Activated naive CD8-positive, alpha-beta T cell treated with anti-CD3 and anti-CD28 coated beads, Interleukin-2, amount 10 ng/mL, durations not matched to agents 7 days and 5 days (primary cell): ENCODE results near the gene MZT1. TPM values are rescaled to one million over a fixed set of nuclear protein-coding genes. Genes with fewer than 3 reads are reported as not detected.

ENCODE experiments used
- ATAC-seq: fragments of 150-1000 bp; cut with Tn5 transposase; one replicate; pipeline ENCODE4 v1.10.0; 2021; ENCODE audit warnings: low read depth, moderate library complexity
- POLR2A ChIA-PET: fragments of 350-600 bp; sonication (Branson Sonifier 250); formaldehyde crosslinking; loops from one replicate; lab custom pipeline; 2021; ENCODE audit warnings: antibody characterized with exemption; lab: Charles Lee
- DNase-seq: peaks from one replicate; pipeline ENCODE4 v3.0.0; 2021
- H3K27ac Mint-ChIP-seq: one replicate; pipeline ENCODE4 v1.8.0; 2022; ENCODE audit warnings: mild to moderate bottlenecking, mixed read lengths
- H3K27me3 Mint-ChIP-seq: one replicate; pipeline ENCODE4 v1.8.0; 2022; ENCODE audit warnings: mild to moderate bottlenecking, moderate library complexity, mixed read lengths
- H3K36me3 Mint-ChIP-seq: one replicate; pipeline ENCODE4 v1.8.0; 2021; ENCODE audit warnings: mild to moderate bottlenecking, mixed read lengths
- H3K4me1 Mint-ChIP-seq: one replicate; pipeline ENCODE4 v1.8.0; 2021; ENCODE audit warnings: mixed read lengths
- H3K4me3 Mint-ChIP-seq: one replicate; pipeline ENCODE4 v1.8.0; 2022; ENCODE audit warnings: mild to moderate bottlenecking, moderate library complexity, mixed read lengths
- H3K9me3 Mint-ChIP-seq: one replicate; pipeline ENCODE4 v1.8.0; 2021; ENCODE audit warnings: mixed read lengths
- total RNA-seq, 2 experiments: library from RNA; stranded (reverse); gene quantifications; one replicate each; pipeline ENCODE4 v1.2.3, GENCODE V29; 2021

The MZT1 gene
- total RNA-seq, 2 experiments from 2014 or later, result 18.4 to 19.2 TPM

DNA sequence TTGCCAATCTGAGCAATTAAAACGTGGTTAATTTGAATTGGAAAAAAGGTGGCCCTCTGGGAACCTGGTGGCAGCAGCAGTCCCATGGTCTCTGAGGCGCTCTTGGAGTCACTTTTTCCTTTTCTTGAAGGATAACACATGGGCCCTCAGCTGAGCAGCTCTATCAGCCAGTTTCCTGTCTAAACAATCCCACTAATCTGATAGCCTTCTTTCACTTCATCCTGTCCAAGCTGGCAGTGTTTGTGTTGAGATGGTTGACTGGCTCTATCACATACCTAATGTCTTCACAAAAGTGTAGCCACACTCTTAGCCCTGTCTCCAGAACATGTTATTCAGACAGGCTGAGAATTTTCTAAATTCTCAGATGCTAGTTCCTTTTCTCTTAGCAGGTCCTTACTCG is 10.7 kb downstream of the MZT1 start:
- H3K4me1 Mint-ChIP-seq, result peaks cover 9% of the 10 kb centered on the region
- ATAC-seq, result no peak
- no peak for DNase-seq
- H3K9me3 Mint-ChIP-seq, result peaks cover 2% of the 10 kb centered on the region
- H3K27me3 Mint-ChIP-seq, result no peaks in the 10 kb centered on the region
- POLR2A ChIA-PET, result no interaction called here
- H3K36me3 Mint-ChIP-seq, result peaks cover 81% of the 10 kb centered on the region
- H3K4me3 Mint-ChIP-seq, result no peak overlapping the region
- no peak overlapping the region for H3K27ac Mint-ChIP-seq

DNA sequence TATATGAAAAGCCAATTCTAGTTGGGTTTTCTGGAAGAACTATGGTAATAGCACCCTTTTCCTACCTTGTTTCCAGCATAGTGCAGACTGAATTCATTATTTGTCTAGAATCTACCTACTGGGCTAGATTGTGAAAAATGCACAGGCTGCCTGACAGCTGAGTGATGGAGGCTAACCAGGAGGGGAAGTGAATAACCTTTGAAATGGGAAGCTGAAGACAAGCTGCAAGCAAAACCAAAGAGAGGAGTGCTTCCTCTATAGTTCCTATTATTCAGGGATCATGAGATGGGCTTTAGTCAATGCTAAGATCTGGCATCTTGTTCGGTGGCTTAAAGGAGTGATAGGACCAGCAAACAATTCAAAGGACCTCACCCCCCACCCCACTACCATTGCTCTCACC is 26.9 kb downstream of the MZT1 start:
- peaks cover 7% of the 10 kb centered on the region for H3K27me3 Mint-ChIP-seq
- H3K4me3 Mint-ChIP-seq, result no peak overlapping the region
- no peaks in the 10 kb centered on the region for H3K4me1 Mint-ChIP-seq
- ATAC-seq (no peak), DNase-seq (no peak)
- H3K27ac Mint-ChIP-seq, result no peak overlapping the region
- peaks cover under 1% of the 10 kb centered on the region for H3K9me3 Mint-ChIP-seq
- POLR2A ChIA-PET, result no interaction called here
- peaks cover 3% of the 10 kb centered on the region for H3K36me3 Mint-ChIP-seq

DNA sequence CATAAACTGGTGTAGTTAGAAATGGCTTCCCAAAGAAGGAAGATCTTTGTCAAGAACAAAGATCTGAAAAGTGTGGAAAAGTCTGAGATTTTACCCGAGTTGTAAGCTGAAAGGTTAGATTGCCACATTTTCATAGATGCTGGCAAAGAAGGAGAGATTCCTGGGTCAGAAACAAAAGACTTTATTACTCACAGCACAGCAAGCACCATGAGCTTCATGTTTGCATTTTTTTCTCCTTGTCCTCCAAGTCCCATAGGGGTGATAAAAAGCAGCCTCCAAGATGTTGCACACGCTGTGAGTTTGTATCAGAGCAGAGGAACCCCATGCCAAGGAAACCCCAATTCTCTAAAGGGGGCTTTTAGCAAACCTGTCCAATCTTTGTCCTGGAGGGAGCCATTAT is 29.3 kb downstream of the MZT1 start:
- Mint-ChIP-seq H3K27ac (no peak overlapping the region), H3K27me3 (peaks cover 9% of the 10 kb centered on the region)
- POLR2A ChIA-PET, result no interaction called here

DNA sequence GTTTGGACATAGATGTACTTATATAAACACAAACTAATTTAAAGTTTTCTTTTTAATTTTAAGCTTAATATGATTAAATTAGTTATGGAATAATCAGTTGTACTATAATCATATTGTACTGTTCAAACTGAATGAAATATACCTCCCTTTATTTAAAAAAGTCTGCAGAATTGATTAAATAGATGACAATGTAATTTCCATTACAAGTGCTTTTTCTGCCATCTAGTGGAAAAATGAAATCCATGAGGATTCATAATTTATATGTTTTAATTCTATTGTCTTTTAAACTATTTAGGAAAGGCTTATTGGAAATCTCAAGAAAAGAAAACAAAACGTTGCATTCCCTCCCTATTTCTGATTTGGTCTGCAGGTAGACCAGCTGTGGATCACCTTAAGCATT is 30.9 kb downstream of the MZT1 start:
- peaks cover 9% of the 10 kb centered on the region for H3K27me3 Mint-ChIP-seq
- ATAC-seq (no peak), DNase-seq (no peak)
- no peak overlapping the region for H3K4me3 Mint-ChIP-seq
- POLR2A ChIA-PET, result no interaction called here
- H3K27ac Mint-ChIP-seq, result no peak overlapping the region
- no peaks in the 10 kb centered on the region for H3K36me3 Mint-ChIP-seq
- H3K9me3 Mint-ChIP-seq, result no peaks in the 10 kb centered on the region
- no peaks in the 10 kb centered on the region for H3K4me1 Mint-ChIP-seq

More for the DNA sequence above, 29.3 kb downstream of the MZT1 start:
- no peak for DNase-seq
- Mint-ChIP-seq H3K36me3 (no peaks in the 10 kb centered on the region), H3K4me1 (no peaks in the 10 kb centered on the region), H3K9me3 (no peaks in the 10 kb centered on the region), H3K4me3 (no peak overlapping the region)
- ATAC-seq, result no peak

- POLR2A ChIA-PET, result no interaction called here
These were observed 33.1 kb downstream of the MZT1 start for GRCh38 chr13:72694314-72694713.

GRCh38 chr13:72693832-72694231 is 33.6 kb downstream of the MZT1 start:
- Mint-ChIP-seq H3K27me3 (peaks cover 8% of the 10 kb centered on the region), H3K36me3 (no peaks in the 10 kb centered on the region), H3K4me3 (no peak overlapping the region), H3K4me1 (no peaks in the 10 kb centered on the region), H3K27ac (no peak overlapping the region), H3K9me3 (peaks cover 1% of the 10 kb centered on the region)
- ATAC-seq (no peak), DNase-seq (no peak)
- POLR2A ChIA-PET, result interaction anchor here (0.7 kb wide), 1 partner anchor 746 kb away, joined by 3 read pairs; no protein-coding TSS in a partner anchor

More at GRCh38 chr13:72694314-72694713, 33.1 kb downstream of the MZT1 start:
- ATAC-seq (no peak), DNase-seq (no peak)
- no peaks in the 10 kb centered on the region for H3K4me1 Mint-ChIP-seq
- no peak overlapping the region for H3K27ac Mint-ChIP-seq
- peaks cover 8% of the 10 kb centered on the region for H3K27me3 Mint-ChIP-seq
- H3K36me3 Mint-ChIP-seq, result no peaks in the 10 kb centered on the region
- H3K4me3 Mint-ChIP-seq, result no peak overlapping the region
- peaks cover 1% of the 10 kb centered on the region for H3K9me3 Mint-ChIP-seq

GRCh38 chr13:72692884-72693514 is 34.4 kb downstream of the MZT1 start:
- H3K27ac Mint-ChIP-seq, result no peak overlapping the region
- POLR2A ChIA-PET, result interaction anchor here (0.7 kb wide), 1 partner anchor 745 kb away, joined by 3 read pairs; no protein-coding TSS in a partner anchor
- ATAC-seq, result no peak
- H3K9me3 Mint-ChIP-seq, result peaks cover 1% of the 10 kb centered on the region
- no peak for DNase-seq
- H3K4me1 Mint-ChIP-seq, result no peaks in the 10 kb centered on the region
- H3K4me3 Mint-ChIP-seq, result no peak overlapping the region
- peaks cover 6% of the 10 kb centered on the region for H3K27me3 Mint-ChIP-seq
- no peaks in the 10 kb centered on the region for H3K36me3 Mint-ChIP-seq

DNA sequence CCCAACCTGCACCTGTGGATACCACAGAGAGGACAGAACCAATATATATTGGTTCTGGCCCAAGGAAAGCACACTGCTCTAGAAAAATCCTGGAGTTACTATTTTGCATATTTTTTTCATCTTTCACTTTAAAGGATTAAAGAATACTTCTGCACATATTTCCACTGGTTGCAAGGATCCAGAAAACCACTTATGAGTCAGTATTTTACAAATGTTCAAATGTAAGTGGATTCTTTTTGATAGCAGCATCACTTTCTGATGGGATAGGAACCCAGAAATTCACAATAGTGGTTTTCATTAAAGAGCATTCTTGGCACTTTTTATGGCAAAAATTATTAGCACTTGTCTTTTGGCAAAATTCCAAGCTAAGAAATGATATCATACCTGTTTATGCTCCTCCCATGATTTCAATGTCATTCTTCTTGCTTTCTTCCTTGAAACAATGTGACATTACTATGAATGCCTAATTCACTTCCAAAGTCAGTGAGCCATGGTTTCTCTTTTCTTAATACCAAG is 38.2 kb downstream of the MZT1 start:
- DNase-seq (no peak), ATAC-seq (no peak)
- H3K36me3 Mint-ChIP-seq, result no peaks in the 10 kb centered on the region
- POLR2A ChIA-PET, result no interaction called here
- H3K27me3 Mint-ChIP-seq, result peaks cover 7% of the 10 kb centered on the region
- no peaks in the 10 kb centered on the region for H3K4me1 Mint-ChIP-seq
- no peak overlapping the region for H3K4me3 Mint-ChIP-seq
- no peak overlapping the region for H3K27ac Mint-ChIP-seq
- peaks cover 1% of the 10 kb centered on the region for H3K9me3 Mint-ChIP-seq

GRCh38 chr13:72686766-72687165 is 40.7 kb downstream of the MZT1 start:
- ATAC-seq (no peak), DNase-seq (no peak)
- POLR2A ChIA-PET, result no interaction called here
- no peak overlapping the region for H3K4me3 Mint-ChIP-seq
- no peaks in the 10 kb centered on the region for H3K36me3 Mint-ChIP-seq
- peaks cover 1% of the 10 kb centered on the region for H3K9me3 Mint-ChIP-seq
- no peak overlapping the region for H3K27ac Mint-ChIP-seq
- no peaks in the 10 kb centered on the region for H3K4me1 Mint-ChIP-seq
- peaks cover 9% of the 10 kb centered on the region for H3K27me3 Mint-ChIP-seq

DNA sequence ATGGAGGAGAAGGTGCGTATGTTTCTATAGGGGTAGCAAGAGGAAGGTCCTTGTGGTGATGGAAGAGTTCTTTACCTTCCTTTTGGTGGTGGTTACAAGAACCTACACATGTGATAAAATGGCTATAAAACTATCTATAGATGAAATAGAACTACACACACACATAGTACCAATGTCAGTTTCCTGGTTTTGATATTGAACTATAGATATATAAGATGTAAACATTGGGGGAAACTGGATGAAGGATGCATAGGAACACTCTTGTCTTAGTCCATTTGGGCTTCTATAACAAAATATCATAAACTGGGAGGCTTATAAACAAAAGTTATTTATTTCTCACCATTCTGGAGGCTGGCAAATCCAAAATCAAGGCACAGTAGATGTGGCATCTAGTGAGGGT is 47.1 kb downstream of the MZT1 start:
- H3K27me3 Mint-ChIP-seq, result peaks cover 9% of the 10 kb centered on the region
- H3K4me1 Mint-ChIP-seq, result no peaks in the 10 kb centered on the region
- H3K4me3 Mint-ChIP-seq, result no peak overlapping the region
- no peak for DNase-seq
- no peaks in the 10 kb centered on the region for H3K9me3 Mint-ChIP-seq
- no peak overlapping the region for H3K27ac Mint-ChIP-seq
- POLR2A ChIA-PET, result no interaction called here
- no peak for ATAC-seq
- H3K36me3 Mint-ChIP-seq, result no peaks in the 10 kb centered on the region

DNA sequence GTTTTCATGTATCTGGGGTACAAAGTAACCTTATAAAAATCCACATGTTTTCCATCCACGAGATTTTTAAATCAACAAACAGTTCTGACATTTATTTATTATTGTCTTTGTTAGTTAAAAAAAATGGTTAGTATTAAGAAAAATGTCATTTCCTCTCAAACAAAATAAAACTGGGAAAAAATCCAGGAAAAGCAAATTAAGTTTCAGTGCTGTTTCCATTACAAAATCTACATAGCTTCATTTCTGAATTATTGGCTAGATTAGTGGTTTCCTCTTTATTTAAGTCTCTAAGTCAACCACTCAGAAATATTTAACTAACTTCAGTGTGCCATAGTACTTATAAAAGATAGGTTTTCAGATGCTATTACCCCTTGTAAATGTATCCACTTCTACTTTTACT is 49.1 kb downstream of the MZT1 start:
- Mint-ChIP-seq H3K27me3 (peaks cover 4% of the 10 kb centered on the region), H3K4me3 (no peak overlapping the region), H3K27ac (no peak overlapping the region), H3K4me1 (no peaks in the 10 kb centered on the region), H3K9me3 (no peaks in the 10 kb centered on the region), H3K36me3 (no peaks in the 10 kb centered on the region)
- ATAC-seq, result no peak
- no peak for DNase-seq
- POLR2A ChIA-PET, result no interaction called here

GRCh38 chr13:72677431-72677830 is 50.0 kb downstream of the MZT1 start:
- no peak for DNase-seq
- Mint-ChIP-seq H3K9me3 (no peaks in the 10 kb centered on the region), H3K4me3 (no peak overlapping the region), H3K4me1 (no peaks in the 10 kb centered on the region), H3K27me3 (peaks cover 4% of the 10 kb centered on the region), H3K36me3 (no peaks in the 10 kb centered on the region), H3K27ac (no peak overlapping the region)
- no peak for ATAC-seq
- POLR2A ChIA-PET, result no interaction called here

DNA sequence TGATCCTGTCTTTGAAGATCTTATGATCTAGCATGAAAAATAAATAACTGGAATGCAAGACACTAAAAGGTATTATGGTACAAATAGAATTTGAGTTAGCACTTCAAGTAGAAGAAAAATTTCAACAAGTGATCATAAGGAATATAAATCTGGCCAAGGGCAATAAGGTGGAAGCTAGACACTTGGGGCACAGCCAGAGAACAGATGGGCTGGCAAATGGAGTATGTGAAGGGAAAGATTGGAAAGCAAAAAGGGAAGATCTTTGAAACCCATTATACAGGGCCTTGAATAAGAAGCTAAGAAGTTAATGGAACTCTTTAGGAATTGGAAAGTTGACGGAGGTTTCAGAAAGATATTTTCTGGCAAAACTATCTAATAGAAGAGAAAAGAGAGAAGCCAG is 61.0 kb downstream of the MZT1 start:
- H3K9me3 Mint-ChIP-seq, result peaks cover 1% of the 10 kb centered on the region
- H3K4me1 Mint-ChIP-seq, result no peaks in the 10 kb centered on the region
- ATAC-seq, result no peak
- H3K27ac Mint-ChIP-seq, result no peak overlapping the region
- peaks cover 8% of the 10 kb centered on the region for H3K27me3 Mint-ChIP-seq
- no peaks in the 10 kb centered on the region for H3K36me3 Mint-ChIP-seq
- DNase-seq, result no peak
- H3K4me3 Mint-ChIP-seq, result no peak overlapping the region
- POLR2A ChIA-PET, result no interaction called here

- Mint-ChIP-seq H3K4me3 (no peak overlapping the region), H3K9me3 (no peaks in the 10 kb centered on the region), H3K27me3 (peaks cover 14% of the 10 kb centered on the region), H3K4me1 (no peaks in the 10 kb centered on the region), H3K36me3 (no peaks in the 10 kb centered on the region), H3K27ac (no peak overlapping the region)
- ATAC-seq (no peak), DNase-seq (no peak)
- POLR2A ChIA-PET, result no interaction called here
These were observed 64.9 kb downstream of the MZT1 start for GRCh38 chr13:72662548-72662947.
